NOMO-1 treated with dmso at 0.1 percent for 144 hours (cell line): Measurements from ENCODE around the gene ANGPTL7.

ENCODE experiments used
- DNase-seq: peaks from one replicate; lab custom pipeline; 2025; ENCODE audit not compliant: unreplicated experiment; lab: John Stamatoyannopoulos, UW

The ANGPTL7 gene

GRCh38 chr1:11198851-11199594 is 9.9 kb downstream of the ANGPTL7 start:
- no peak for DNase-seq

- DNase-seq: no peak
These were observed 15.4 kb downstream of the ANGPTL7 start for GRCh38 chr1:11204396-11205190.

- no peak for DNase-seq
These were observed 18.9 kb downstream of the ANGPTL7 start for GRCh38 chr1:11207898-11208611.

- no peak for DNase-seq
These were observed 22.3 kb downstream of the ANGPTL7 start for GRCh38 chr1:11211461-11211860.

GRCh38 chr1:11211925-11212587 is 22.9 kb downstream of the ANGPTL7 start:
- no peak for DNase-seq

DNA sequence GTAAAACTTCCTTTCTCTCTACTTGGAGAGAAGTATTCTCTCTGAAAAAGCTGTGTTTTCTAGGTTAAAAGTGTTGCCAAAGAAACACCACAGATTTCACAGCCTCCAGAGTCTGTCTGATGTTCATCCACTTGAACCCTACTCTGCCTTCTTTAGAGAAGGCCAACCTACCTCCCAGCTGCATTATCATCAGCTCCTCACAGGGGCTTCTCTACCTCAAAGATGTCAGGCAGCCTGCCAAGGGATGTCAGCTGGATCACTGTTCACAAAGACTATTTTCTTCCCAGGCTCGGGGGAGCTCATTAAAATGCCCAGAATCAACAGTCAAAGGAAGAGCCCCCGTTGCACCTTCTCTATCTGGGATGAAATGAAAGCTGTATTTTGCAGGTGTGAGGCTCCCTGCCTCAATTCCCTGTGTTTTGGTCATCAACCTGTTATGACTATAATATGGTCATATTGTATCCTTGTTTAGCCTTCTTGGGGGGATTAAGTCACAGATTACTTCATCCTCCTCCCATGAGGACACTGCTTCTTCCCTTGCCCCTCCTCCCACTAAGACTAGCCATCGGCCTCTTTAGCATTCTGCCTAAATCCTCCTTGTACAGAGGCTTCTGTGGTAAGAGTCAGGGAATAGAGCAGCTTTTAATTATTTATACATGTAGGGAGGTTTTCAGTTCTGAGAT is 25.7 kb downstream of the ANGPTL7 start:
- DNase-seq: no peak

DNA sequence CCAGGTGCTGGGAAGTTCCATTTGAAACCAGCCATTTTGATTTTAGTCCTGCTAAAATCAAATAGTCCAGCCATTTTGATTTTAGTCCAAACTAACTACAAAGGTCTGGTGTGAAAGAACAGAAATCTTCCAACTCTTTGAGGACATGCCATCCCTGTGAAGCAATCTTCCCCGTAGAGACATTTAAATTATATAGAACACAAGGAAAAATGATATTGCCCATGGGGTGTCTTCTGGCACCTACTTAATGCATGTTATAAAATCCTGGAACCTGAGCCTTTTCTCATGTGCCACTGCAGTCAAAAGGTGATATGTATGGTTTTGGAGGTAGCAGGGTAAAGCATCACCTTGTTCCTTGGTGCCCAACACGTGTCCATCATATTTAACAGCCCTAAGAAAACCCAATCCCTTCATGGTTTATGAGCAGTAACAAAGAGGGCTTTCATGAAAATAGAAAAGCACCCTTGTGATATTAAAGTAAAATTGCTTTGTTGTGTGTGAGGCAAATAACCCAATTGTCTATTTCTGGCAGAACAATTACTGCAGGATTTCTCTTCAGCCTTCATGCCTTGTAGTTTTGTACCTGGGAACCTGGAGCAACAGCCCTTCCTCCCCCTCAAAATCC is 26.3 kb downstream of the ANGPTL7 start:
- DNase-seq: no peak

- DNase-seq: no peak
These were observed 26.9 kb downstream of the ANGPTL7 start for GRCh38 chr1:11216074-11216473.

DNA sequence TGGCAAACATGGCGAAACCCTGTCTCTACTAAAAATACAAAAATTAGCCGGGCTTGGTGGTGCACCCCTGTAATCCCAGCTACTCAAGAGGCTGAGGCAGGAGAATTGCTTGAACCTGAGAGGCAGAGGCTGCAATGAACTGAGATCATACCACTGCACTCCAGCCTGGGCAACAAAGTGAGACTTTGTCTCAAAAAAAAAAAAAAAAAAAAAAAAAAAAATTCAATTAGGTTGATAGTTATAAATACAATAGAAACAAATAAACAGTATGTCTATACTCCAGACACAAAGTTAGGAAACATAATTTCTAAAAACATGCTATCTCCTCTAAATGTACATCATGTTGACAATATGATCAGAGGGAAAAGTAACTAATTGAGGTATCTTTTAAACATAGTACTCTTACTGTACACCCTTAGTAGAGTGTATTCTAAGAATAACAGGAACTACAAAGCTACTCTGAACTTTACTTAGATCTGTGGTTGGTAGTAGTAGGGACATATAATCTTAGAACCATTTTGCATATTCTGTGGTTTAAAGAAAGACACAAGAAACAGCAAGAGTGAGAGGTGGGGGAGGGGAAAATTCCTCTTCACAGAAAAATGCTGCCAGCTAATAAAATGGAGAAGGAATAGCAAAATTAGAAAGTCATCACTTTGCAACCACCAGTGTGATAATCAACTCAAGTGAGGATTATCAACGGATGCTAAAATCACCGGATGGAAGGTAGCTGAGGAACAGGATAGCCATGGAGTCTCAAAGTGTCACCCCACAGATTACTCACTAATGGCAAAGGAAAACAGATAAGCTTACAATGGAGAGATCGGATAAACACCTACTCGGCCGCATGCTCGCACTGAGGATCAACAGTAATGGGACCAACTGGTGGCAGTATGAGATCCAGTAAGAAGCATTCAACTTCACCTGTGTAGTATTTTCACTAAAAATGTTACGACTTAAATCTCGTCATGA is 38.2 kb downstream of the ANGPTL7 start:
- DNase-seq: no peak

- DNase-seq: no peak
These were observed 40.0 kb downstream of the ANGPTL7 start for GRCh38 chr1:11229203-11229602.

DNA sequence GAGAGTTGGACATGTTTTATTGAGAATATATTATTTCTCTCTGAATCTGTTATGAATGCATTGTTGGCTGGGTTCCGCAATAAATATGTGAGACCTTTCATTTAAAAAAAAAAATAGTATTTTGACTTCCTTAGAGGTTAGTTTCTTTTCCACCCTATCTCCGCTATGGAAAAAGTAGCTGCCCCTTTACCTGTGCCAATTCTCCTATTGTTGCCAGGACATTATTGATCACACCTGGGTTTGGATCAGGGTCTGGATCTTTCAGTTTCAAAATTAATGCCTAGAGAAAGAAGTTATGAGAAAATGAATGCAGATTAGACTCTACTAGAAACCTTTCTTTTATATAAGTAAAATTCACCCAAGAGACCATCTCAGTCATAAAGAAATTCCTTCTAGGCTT is 44.1 kb downstream of the ANGPTL7 start:
- no peak for DNase-seq

DNA sequence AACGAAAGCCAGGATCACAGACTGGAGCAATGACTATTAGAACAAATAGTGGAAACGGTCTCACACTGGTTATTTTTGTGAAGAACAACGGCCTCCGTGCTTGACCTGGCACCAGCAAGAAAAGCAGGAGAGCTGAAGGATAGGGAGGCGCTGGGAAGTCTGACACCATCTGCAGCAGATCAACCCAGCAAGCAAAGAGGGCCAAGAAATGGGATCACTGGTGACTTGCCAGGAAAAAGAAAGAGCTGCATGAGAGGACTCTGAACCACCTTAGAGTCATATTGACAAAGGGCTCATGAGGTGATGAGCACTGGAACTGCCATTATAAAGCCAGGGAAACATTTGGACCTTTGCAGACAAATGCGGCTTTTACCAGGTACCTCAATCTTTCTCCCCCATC is 48.2 kb downstream of the ANGPTL7 start:
- no peak for DNase-seq

DNA sequence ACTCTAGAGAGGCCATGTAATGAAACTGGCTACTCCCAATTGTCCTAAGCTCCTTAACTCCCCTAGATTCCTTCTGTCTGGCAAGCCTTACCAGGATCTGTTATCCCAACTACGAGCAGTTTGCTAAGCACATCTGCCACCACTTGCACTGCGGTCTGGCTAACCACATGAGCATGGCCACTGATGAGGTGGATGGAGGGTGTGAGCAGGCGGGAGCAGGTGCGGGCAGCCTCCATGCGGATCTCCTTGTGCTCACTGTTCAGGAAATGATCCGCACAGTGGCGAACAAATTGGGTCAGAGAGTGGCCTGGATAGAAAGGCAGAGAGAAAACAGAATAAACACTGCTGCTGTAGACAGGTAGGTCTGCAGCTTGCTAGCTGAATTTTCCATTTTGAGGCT is 49.2 kb downstream of the ANGPTL7 start:
- no peak for DNase-seq

DNA sequence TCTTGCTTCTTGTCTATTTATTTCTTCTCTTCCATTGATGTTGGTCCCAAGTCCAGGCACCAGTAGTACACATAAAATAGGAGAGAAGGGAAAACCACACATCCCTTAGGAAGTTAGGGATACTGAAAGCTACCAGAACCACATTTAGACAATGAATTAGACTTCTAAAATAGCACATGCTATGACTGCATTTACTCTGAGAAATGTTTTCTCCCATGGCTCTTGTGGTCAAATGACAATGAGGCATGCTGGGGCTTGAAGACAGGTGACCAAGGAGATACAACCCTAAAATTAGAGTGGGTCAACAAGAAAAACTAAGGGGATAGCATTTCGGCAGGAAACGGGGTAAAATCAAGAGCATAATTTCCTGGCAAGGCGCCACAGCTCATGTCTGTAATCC is 56.1 kb downstream of the ANGPTL7 start:
- no peak for DNase-seq
